Spleen (tissue), 11 donors: ENCODE results near the gene HECTD1. TPM values are rescaled to one million over a fixed set of nuclear protein-coding genes. Genes with fewer than 3 reads are reported as not detected.
A peak's percentile ranks its signal among the peaks of the same experiment; 100 is the strongest.

Experiments used
- DNase-seq: peaks from one replicate; pipeline ENCODE4 v3.0.0-alpha.2; 2020
- H3K27ac ChIP-seq, 8 donors: fragments of 200-600 bp; sonication (generic) in 7 of 8; 1 replicate in 4 of 8; 2 replicates in 4 of 8; pipeline versions ENCODE4 v1.5.0 to v1.8.0; 2016 to 2021; ENCODE audit warnings: inconsistent platforms in 4 of 8, mild to moderate bottlenecking in 4 of 8, moderate library complexity in 1 of 8
- H3K27me3 ChIP-seq, 7 donors: fragments of 200-600 bp; sonication (generic) in 6 of 7; replicated peaks in 1 of 7; 1 replicate in 4 of 7; 2 replicates in 3 of 7; pipeline versions ENCODE4 v1.5.0 to v1.8.0; 2016 to 2021; ENCODE audit warnings: inconsistent platforms in 3 of 7, mild to moderate bottlenecking in 1 of 7
- H3K36me3 ChIP-seq, 6 donors: fragments of 200-600 bp; sonication (generic) in 5 of 6; 1 replicate in 4 of 6; 2 replicates in 2 of 6; pipeline versions ENCODE4 v1.5.0 to v1.8.0; 2016 to 2021; ENCODE audit warnings: inconsistent platforms in 2 of 6
- H3K4me1 ChIP-seq, 6 donors: fragments of 200-600 bp; sonication (generic) in 5 of 6; 1 replicate in 3 of 6; 2 replicates in 3 of 6; pipeline versions ENCODE4 v1.5.0 to v1.8.0; 2016 to 2021; ENCODE audit warnings: inconsistent platforms in 3 of 6
- H3K4me3 ChIP-seq, 8 donors: fragments of 200-600 bp; sonication (generic) in 7 of 8; 1 replicate in 4 of 8; 2 replicates in 4 of 8; pipeline versions ENCODE4 v1.5.0 to v1.8.0; 2016 to 2021; ENCODE audit warnings: inconsistent platforms in 4 of 8, mild to moderate bottlenecking in 4 of 8, moderate library complexity in 2 of 8
- H3K9me3 ChIP-seq, 8 donors: fragments of 200-600 bp; sonication (generic) in 7 of 8; 1 replicate in 4 of 8; 2 replicates in 4 of 8; pipeline versions ENCODE4 v1.5.0 to v1.8.0; 2016 to 2021; ENCODE audit warnings: inconsistent platforms in 4 of 8
- POLR2A ChIP-seq, 3 donors: fragments of 450-650 bp; IDR thresholded peaks; one replicate each; pipeline ENCODE4 v1.5.1; 2017; ENCODE audit warnings: antibody characterized with exemption in 3 of 3, mild to moderate bottlenecking in 1 of 3
- POLR2AphosphoS5 ChIP-seq, 3 donors: sonication (generic); formaldehyde crosslinking; IDR thresholded peaks; one replicate each; pipeline ENCODE4 v1.5.1; 2017; ENCODE audit warnings: antibody characterized with exemption in 3 of 3
- WGBS, 5 donors: extraction: QIAGEN DNeasy Blood & Tissue Kit in 3 of 5; methylation state at CpG; one replicate each; pipeline versions ENCODE4 v1.1.5 to v1.1.7; 2013 to 2018; 5-methylcytosine and 5-hydroxymethylcytosine counted together
- intact Hi-C: fragments of 100-400 bp; cut with DNase I; formaldehyde crosslinking; loops from one replicate; pipeline ENCODE4 v1.15.0; 2023; ENCODE audit warnings: low total_unique reads
- polyA plus RNA-seq, 3 donors: library from polyadenylated mRNA; stranded (reverse); fragments of 200-250 nt; gene quantifications; one replicate each; pipeline ENCODE4 v1.2.1, GENCODE V29; 2013
- total RNA-seq, 7 donors: library from RNA; depleted of rRNA in 3 of 7; stranded (reverse); fragments of >200 nt in 3 of 7; fragmentation: NEBNext Ultra II Directional in 4 of 7; extraction: Animal tissue kit (Norgen Biotek cat#: 25700) in 4 of 7; gene quantifications; one replicate each; pipeline versions ENCODE4 v1.1.0 to v1.2.1, GENCODE V29; 2016 to 2021
- TF ChIP-seq, protein P1 (sequence below), 11 experiments: fragments of 200-600 bp in 7 of 11; fragments of 450-650 bp in 4 of 11; sonication (generic) in 4 of 11; IDR thresholded peaks in 8 of 11; conservative IDR thresholded peaks in 3 of 11; 1 replicate in 7 of 11; 2 replicates in 4 of 11; pipeline versions ENCODE4 v1.4.0 to v1.8.0; 2016 to 2021; ENCODE audit warnings: antibody characterized with exemption in 11 of 11, inconsistent platforms in 4 of 11, mild to moderate bottlenecking in 1 of 11
- donor health status: healthy with polysubstance abuse.
- donor health status: DM: no; HTN: no; CAD: no; lungs with moderate emphysema.
- donor health status: DM: no; HTN: no; CAD: no.
- donor health status: Bipolar disorder and iron deficiency.
- donor health status: healthy.
- donor health status: DM: no; HTN: no; CAD: no.
- donor health status: DM: yes; HTN: yes; CAD: no.

The HECTD1 gene
- total and polyA plus RNA-seq, 10 donors: 27.6 to 176 (median 145) TPM

DNA sequence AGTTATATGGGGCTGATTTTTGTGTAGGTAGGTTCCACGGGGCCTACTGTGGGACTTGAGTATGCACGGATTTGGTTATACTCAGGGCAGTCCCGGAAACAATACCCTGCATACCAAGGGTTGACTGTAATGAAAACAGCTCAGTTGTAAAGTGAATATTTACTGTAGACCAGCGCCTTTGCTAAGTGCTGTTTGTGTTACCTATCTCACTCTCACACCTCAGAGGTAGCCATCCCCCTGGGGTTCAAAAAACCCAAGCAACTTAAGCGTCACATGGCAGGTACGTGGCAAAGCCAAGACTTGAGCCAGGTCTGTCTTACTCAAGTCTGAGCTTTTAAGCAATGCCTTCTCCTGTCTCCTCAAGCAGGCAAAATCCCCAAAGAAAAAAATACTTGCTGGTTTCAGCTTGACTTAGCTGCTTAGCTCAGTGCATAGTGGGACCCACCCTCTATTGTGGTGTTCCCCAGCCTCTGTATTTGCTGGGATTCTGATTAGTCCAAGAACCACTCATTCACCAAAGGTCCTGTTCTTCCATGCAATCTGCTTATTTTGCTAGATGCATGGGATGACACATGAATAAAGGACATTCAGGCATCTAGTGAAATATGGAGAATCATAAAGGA, 147.2 kb downstream of the HECTD1 start:
- TF ChIP-seq, protein P1, sequence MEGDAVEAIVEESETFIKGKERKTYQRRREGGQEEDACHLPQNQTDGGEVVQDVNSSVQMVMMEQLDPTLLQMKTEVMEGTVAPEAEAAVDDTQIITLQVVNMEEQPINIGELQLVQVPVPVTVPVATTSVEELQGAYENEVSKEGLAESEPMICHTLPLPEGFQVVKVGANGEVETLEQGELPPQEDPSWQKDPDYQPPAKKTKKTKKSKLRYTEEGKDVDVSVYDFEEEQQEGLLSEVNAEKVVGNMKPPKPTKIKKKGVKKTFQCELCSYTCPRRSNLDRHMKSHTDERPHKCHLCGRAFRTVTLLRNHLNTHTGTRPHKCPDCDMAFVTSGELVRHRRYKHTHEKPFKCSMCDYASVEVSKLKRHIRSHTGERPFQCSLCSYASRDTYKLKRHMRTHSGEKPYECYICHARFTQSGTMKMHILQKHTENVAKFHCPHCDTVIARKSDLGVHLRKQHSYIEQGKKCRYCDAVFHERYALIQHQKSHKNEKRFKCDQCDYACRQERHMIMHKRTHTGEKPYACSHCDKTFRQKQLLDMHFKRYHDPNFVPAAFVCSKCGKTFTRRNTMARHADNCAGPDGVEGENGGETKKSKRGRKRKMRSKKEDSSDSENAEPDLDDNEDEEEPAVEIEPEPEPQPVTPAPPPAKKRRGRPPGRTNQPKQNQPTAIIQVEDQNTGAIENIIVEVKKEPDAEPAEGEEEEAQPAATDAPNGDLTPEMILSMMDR (IDR thresholded peaks at IDR 0.05 in 8 of 11, conservative IDR thresholded peaks at IDR 0.05 in 3 of 11): no peak
- TF ChIP-seq POLR2A (IDR thresholded peaks at IDR 0.05) (no peak), POLR2AphosphoS5 (IDR thresholded peaks at IDR 0.05) (no peak)
- no peak overlapping the region for H3K4me3 ChIP-seq
- H3K36me3 ChIP-seq: no peaks in the 10 kb centered on the region
- whole genome bisulfite sequencing, 5 donors: 85 to 97% (median 90%) methylated on average over 6 of the region's 6 CpGs
- no peaks in the 10 kb centered on the region for H3K9me3 ChIP-seq
- intact Hi-C loops: no loop called here
- DNase-seq: no peak
- no peak overlapping the region for H3K27ac ChIP-seq
- H3K27me3 ChIP-seq: no peaks in the 10 kb centered on the region
- peaks cover 0 to 13% (median 0%) of the 10 kb centered on the region in 6 donors for H3K4me1 ChIP-seq

DNA sequence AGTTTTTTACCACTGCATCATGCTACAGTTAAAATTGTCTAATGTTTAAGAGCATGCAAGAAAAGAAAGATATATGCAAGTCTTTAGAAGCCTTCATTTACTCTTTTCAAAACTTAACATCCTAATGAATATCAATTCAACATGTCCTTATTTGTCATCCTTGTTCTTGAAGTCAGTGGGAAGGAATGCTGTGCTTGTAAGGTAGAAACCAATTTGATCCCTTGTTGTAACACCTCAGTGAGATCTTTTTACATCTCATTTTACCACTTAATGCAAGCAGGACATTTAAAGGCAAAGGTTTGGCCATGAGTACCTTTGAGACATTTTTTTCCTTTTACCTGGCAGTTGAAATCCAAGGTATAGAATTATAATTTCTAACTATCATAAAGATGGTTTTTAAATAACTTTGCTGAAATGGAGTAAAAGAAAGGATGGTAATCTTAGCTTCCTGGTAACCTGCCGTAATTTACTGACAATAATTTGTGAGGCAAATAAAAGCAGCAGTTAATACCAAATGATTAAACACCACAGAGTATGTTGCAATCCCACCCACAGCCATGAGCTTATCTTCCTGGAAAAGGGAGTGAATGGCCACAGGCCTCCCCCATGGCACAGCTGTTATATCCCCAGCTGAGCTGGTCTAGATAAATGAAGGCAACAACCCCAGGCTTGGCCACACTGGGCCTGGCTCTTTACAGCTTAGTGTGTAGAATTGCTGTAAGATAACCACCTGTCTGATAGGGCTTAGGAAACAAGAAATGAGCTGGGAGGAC, 148.3 kb downstream of the HECTD1 start:
- H3K4me1 ChIP-seq: peaks cover 0 to 13% (median 2%) of the 10 kb centered on the region in 6 donors
- H3K36me3 ChIP-seq: no peaks in the 10 kb centered on the region
- intact Hi-C loops: no loop called here
- WGBS, 5 donors: 35 to 76% (median 64%) methylated on average over 1 of the region's 1 CpG
- no peaks in the 10 kb centered on the region for H3K27me3 ChIP-seq
- DNase-seq: no peak
- no peak overlapping the region for H3K27ac ChIP-seq
- H3K4me3 ChIP-seq: no peak overlapping the region
- no peaks in the 10 kb centered on the region for H3K9me3 ChIP-seq
- TF ChIP-seq, protein P1 (IDR thresholded peaks at IDR 0.05 in 8 of 11, conservative IDR thresholded peaks at IDR 0.05 in 3 of 11): no peak
- TF ChIP-seq POLR2A (IDR thresholded peaks at IDR 0.05) (no peak), POLR2AphosphoS5 (IDR thresholded peaks at IDR 0.05) (peak in 1 of 3 donors; percentile 31)

DNA sequence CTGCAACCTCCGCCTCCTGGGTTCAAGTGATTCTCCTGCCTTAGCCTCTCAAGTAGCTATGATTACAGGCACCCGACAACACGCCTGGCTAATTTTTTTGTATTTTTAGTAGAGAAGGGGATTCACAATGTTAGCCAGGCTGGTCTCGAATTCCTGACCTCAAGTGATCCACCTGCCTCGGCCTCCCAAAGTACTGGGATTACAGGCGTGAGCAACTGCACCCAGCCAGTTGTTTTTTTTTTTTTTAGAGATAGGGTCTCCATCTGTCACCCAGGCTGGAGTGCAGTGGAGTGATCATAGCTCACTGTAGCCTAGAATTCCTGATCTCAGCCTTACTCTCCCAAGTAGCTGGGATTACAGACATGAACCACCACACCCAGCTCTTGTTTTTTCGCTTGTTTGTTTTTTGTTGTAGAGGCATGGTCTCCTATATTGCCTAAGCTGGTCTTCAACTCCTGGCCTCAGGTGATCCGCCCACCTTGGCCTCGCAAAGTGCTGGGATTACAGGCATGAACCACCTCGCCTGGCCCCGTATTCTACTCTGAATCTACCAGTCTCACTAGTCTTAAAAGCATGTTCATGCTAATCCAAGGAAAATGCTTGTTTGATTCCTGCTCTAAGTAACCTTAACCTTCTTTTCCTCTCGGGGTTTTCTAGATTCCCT, 149.8 kb downstream of the HECTD1 start:
- Histone ChIP-seq H3K4me1 (peaks cover 0 to 17% (median 3%) of the 10 kb centered on the region in 6 donors), H3K9me3 (no peaks in the 10 kb centered on the region), H3K4me3 (no peak overlapping the region), H3K27ac (no peak overlapping the region), H3K27me3 (no peaks in the 10 kb centered on the region), H3K36me3 (no peaks in the 10 kb centered on the region)
- intact Hi-C loops: no loop called here
- TF ChIP-seq, protein P1 (IDR thresholded peaks at IDR 0.05 in 8 of 11, conservative IDR thresholded peaks at IDR 0.05 in 3 of 11): no peak
- TF ChIP-seq POLR2AphosphoS5 (IDR thresholded peaks at IDR 0.05) (no peak), POLR2A (IDR thresholded peaks at IDR 0.05) (no peak)
- no peak for DNase-seq
- 95 to 97% (median 97%) methylated on average over 12 of the region's 12 CpGs for WGBS, 5 donors

DNA sequence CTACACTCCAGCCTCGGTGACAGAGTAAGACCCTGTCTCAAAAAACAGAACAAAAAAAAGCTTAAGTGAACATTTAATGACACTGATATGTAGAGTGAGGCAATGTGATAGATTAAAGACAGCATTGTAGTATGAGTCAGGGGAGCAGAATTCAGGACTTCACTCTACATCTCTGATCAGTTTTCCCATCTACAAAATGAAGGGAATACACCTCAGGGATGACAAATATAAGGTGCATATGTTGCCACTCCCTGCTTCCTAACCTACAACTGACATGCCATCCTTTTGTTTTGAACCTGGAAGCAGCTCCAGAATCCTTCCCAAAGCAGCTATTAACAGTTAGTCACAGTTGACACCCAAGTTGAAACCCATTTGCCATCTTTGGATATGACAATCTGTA, 150.6 kb downstream of the HECTD1 start:
- TF ChIP-seq POLR2A (IDR thresholded peaks at IDR 0.05) (no peak), POLR2AphosphoS5 (IDR thresholded peaks at IDR 0.05) (no peak)
- TF ChIP-seq, protein P1 (IDR thresholded peaks at IDR 0.05 in 8 of 11, conservative IDR thresholded peaks at IDR 0.05 in 3 of 11): no peak
- Histone ChIP-seq H3K4me1 (peaks cover 0 to 17% (median 3%) of the 10 kb centered on the region in 6 donors), H3K36me3 (no peaks in the 10 kb centered on the region), H3K27ac (no peak overlapping the region), H3K27me3 (no peaks in the 10 kb centered on the region), H3K9me3 (no peaks in the 10 kb centered on the region), H3K4me3 (no peak overlapping the region)
- intact Hi-C loops: no loop called here
- DNase-seq: no peak
- WGBS, 5 donors: 87 to 100% (median 93%) methylated on average over 1 of the region's 1 CpG
